HG02943 (cell line): ENCODE measurements around the gene TMEM179.
"Not testable (repeated sequence)": the region's sequence is repeated elsewhere in the genome, so short reads cannot be mapped to it uniquely, and the experiment has no call there.

Experiments used
- ATAC-seq: cut with Tn5 transposase; IDR thresholded peaks from one replicate; pipeline ENCODE4 v1.9.1; 2021; ENCODE audit warnings: mild to moderate bottlenecking, low read depth, moderate library complexity; ENCODE audit not compliant: unreplicated experiment

Gene TMEM179

DNA sequence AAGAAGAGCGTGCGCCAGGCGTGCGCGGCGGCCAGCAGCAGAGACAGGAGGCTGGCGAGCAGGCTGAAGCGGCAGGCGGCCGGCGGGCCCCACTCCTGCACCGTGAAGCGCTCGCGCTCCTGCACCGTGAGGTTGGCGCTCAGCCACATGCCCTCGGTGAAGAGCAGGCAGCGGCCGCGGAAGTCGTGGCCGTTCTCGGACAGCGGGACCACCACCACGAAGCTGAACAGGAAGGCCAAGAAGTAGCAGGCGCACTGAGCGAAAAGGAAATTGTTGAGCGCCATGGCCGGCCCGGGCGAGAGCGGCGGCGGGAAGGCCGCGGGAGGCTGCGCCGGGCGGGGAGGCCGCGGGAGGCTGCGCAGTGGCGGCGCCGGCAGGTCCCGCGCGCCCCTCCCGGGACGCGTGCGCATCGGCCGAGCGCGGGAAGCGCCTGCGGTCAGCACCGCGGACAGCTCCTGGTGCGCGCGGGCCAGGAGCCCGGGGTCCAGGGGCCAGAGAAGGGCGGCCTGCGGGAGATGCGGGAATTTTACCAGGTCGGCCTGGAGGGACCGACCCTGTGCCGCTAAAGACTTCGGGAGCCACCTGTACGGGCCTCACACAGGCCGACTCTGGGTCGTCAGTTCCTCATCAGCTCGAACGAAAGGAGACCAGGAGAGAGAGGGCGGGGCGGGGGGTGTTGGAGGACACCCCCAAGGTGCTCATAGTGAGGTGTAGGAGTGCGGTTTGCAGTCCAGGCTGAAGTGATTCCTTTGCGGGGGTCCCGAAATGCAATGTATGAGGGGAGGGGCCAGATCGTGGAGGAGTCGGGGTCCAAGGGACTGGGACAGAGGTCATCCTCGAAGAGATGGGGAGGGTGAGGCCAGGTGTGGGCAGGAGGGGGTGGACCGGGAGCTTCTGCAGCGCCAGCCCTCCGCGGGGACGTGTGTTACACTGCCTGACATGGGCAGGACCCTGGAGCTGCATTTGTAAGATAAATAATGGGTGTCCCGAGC, at the start of gene TMEM179:
TMEM179 (minus strand) TSS at position 315 of the 992 bp plus-strand sequence; CDS start at position 284, 31 bp downstream.
- ATAC-seq = no peak

DNA sequence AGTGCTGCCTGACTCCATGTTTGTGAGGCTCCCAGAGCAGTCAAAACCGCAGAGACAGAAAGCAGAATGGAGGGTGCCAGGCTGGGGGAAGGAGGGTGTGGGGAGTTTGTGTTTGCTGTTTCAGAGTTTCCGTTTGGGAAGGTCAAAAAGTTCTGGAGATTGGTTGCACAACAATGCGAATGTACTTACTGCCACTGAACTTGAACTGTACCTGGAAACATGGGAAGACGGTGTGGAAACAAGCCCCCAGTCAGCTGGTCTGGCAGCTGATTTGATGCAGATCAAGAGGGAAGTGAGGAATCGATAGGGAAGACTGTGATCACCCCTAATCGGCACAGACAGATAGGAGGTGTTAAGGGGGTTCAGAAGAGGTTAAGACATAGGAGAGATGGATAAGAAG, 49.5 kb upstream of the TMEM179 start:
- ATAC-seq = no peak

DNA sequence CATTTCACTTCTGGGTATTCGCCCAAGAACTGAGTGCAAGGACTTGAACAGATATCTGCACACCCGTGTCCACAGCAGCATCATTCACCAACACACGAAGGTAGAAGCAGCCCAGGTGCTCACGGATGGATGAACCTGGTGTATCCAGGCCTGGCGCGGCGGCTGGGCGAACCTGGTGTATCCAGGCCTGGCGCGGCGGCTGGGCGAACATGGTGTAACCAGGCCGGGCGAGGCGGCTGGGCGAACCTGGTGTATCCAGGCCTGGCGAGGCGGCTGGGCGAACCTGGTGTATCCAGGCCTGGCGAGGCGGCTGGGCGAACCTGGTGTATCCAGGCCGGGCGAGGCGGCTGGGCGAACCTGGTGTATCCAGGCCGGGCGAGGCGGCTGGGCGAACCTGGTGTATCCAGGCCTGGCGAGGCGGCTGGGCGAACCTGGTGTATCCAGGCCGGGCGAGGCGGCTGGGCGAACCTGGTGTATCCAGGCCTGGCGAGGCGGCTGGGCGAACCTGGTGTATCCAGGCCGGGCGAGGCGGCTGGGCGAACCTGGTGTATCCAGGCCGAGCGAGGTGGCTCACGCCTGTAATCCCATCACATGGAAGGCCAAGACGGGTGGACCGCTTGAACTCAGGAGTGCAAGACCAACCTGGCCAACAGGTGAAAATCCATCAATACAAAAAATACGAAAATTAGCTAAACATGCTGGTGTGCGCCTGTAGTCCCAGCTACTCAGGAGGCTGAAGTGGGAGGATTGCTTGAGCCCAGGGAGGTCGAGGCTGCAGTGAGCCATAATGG, 48.8 kb upstream of the TMEM179 start:
- ATAC-seq = not testable (repeated sequence)

DNA sequence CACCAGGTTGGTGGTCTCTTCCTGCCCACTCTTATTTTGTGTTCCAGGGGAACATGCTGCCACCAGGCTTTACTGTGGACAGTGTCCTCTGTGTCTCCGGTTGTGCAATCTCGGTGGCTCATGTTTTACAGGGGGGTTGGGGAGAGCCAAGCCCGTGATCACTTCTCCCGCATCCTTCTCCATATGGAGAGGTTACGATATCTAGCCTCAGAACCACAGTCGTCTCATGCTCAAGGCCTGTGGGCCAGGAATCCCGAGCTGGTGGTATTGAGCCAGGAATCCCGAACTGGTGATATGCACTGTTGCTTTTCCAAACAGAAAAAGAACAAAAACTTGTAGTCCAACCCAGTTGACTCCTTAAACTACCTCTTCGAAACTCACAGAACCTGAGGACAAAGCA, 47.8 kb upstream of the TMEM179 start:
- no peak for ATAC-seq

DNA sequence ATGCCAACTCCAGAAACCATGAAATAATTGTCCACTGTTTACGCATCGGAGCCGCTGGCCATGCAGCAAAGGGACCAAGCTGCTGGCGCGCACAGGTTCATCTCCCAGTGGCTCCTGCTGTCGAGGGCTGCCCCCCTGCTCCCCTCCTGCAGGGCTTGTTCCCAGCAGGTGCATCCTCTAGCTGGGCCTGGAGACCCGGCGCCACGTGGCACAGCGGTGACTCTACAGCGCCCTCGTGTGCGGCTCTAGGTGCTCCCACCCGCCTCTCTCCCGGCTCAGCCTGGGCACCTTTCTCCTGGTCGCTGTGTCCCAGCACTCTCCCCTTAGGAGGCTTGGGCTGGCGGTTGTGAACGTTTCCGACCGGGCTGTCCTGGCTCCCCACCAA, 47.3 kb upstream of the TMEM179 start:
- ATAC-seq = no peak

DNA sequence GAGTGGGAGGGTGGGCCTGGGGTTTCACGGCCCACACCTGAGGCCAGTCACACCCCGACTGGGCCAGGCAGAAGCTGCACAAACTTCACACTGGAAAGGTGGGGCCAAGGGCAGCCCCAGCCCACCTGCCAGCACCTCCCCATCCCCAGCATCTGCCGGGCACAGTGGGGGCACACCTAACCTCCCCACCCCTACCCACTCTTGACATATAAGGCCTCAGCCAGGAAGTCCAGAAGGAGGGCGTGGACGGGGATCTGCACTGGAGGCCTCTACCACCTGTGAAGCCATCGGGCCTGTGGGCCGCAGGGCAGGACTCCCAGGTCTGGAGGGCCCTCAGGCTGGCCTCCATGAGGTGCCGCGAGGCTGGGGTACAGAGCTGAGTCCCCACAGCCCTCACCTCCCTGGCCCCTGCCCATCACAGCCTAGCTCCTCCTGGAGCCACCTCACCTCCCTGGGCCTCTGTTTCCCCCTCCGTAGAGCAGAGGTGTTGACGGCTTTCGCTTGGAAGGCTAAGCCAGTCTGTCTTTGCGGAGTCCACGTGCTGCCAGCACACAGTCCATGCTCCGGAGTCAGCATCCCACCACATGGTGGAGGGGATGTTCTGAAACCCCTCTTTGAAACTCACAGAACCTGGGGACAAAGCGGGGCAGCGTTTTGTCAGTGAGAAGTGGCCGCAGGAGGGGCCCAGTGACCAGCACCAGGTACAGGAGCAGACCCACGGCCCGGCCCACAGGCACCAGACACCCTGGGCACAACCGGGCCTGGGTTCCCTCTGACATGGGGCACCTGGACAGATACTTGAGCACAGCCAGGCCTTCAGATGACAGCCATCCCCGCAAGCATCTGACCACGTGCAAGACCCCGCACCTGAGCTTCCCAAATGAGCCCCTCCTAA, 46.7 kb upstream of the TMEM179 start:
- ATAC-seq = no peak

DNA sequence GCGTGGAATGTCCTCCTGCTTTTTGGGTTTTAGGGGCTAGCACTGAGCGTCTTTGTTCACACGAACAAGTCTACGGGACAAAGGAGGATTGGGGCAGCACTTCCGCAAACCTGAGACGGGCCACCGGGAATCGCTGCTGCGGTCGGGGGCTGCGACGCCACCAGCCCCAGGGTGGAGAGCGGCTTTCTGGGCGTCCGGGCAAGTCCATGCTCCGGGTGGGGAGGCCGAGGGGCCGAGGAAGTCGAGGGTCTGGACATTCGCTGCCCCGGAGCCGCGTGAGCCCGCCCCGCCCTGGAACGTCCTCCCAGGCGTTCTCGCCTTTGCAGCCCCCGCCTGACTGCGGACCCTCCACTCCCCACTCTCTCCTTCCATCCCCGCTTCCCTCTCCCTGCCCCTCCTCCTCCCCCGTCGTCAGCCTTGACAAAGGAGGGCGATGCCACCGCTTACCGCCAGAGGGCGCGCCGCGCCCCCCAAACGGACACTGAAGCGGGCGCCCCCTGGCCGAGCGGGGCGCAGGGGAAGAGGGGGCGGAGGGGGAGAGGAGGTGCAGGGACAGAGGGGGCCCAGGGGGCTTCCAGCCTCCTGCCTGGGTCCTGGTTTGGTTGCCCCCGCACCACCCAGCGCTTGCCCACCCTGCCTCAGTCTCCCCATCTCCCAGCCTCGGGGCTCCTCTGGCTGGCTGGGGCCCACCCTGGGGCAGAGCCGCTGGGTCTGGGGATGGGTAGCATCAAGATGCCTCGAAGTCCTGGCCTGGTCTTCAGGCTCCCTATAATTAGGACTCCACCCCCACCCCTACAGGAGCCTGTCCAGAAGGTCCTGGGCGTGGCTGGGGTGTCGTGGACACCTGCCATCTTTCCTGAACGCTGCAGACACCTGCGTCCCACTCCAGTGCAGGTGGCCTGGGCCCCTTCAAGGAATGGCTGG, 45.7 kb upstream of the TMEM179 start:
- peak; percentile 45 for ATAC-seq

DNA sequence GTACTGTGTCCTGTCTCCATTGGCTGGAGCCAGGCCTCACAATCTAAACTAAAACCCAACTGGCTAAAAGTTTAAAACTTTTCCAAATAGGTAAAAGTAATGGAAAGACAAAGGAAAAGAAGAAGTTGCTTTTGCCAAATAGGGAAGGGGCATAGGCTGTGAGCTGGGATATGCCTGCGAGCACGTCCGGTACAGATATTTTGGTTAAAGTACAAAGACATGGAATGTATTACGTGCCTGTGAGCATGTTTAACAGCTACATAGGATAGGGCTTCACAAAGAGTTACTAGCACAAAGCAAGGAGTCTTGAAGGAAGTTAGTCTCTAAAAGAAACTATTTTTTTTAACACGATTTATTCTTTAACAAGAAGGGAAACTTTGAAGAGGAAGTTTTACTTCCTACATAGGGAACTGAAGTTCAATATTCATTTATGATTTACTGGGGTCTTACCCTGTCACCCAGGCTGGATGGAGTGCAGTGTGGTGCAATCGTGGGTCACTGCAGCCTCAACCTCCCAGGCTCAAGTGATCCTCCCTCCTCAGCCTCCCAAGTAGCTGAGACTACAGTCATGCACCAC, 43.0 kb upstream of the TMEM179 start:
- no peak for ATAC-seq

DNA sequence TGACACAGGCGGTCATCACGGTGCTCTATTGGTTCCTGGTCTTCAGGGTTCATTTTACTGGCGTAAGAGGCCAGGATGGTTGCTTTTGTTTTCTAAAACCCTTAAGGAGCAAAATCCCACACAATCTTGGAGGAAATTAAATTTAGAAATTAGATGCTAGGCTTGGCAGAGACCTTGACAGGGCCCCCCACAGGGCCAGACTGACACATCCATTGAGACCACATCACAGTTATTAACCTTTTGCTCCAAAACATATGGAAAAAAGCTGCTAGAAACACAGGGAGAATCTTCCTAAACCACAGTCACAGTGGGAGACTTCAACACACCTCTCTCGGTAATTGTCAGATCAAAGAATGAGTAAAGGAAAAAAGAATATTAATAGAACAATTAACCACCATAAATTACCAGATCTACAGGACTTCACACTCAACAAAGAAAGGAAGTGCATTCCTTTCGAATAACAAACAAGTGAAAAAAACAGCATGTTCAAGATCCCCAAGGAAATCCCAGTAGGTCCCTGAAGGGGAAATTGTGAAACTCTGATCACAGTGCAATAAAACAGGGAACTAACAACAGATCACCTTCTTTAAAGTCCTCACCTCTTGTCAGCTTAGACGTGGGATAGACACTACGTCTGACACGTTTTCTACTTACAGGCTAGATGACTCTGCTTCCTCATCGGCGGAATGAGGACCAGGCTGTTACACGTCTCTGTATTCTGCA, 40.2 kb upstream of the TMEM179 start:
- no peak for ATAC-seq

DNA sequence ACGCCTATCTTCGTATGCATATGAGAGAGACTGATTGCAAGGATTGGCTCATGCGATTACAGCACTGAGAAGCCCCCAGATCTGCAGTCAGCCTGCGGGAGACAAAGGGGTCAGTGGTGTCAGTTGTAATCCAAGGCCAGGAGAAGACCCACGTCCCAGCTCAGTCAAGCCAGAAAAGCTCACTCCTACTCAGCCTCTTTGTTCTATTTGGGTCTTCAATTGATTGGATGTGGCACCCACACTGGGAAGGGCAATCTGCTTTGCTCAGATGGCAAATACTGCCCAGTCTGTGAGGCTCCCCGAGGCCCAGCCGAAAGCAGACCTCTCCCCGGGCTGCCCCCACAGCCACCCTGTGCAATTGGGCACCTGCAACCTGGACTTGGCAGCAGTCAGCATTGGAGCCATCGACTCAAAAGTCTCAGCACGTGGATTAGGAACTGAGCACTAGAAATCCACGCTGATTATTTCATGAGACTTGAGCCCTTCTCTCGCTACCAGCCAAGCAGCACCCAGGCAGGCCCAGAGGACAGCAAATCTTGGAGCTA, 39.6 kb upstream of the TMEM179 start:
- no peak for ATAC-seq

DNA sequence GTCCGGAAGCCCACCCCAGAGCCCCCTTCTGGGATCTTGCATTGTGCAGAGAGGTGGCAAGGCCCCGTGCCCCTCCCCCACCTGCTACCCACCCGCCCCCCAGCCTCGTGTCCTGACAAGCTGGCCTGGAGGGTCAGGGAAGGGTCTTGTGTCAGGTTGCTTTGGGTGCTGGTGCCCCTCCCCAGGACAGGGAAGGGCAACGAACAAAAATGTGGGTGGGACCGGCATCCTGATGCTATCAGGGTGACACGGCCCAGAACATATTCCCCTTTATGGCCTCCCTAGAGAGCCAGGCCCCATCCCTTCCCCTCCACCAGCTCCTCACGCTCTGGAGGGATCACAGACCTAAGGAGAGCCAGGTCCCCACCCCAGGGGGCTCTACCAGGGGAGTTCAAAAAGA, 38.7 kb upstream of the TMEM179 start:
- no peak for ATAC-seq

DNA sequence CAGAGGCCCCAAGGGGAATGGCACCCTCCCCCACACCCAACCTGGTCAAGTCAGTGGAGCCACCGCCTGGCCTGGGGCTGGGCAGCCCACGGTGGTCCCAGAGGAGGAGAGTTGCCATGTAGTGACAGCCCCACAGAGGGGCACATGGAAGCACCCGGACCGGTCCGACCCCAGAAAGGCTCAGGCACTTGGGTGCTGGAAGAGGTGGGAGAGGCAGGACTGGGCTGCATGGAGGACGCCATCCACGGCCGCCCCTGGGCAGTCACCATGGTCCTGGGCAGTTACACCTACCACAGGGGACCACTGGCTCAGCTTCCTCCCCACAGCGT, 37.9 kb upstream of the TMEM179 start:
- ATAC-seq = no peak

DNA sequence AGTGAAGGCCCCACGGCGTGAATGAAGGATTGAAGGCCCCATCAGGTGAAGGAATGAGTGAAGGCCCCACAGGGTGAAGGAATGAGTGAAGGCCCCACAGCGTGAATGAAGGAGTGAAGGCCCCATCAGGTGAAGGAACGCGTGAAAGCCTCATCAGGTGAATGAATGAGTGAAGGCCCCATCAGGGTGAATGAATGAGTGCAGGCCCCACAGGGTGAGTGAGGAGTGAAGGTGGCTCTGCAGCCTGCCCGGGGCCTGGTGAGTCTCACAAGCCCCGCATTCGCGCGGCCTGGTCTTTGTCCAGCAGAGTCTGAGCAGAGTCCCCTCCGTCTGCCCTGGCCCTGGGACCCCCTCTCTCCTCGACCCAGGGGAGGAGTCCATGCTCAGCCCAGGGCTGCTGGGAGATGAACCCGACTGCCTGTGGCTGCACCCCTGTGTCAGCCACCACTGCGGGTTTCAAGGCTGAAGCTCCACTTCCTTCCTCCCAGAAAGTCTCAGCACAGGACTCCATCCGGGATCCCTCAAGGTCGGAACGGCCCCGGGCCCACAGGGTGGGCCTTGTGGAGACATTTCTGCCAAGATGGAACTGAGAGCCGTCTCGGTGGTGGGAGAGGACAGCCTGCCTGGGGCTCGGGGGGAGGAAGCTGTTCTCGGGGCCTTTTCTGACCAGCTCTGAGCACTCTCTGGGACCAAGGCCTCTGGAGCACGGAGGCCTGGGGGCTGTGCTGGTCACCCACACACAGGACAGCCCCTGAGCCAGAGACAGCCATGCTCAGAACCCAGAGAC, 37.4 kb upstream of the TMEM179 start:
- no peak for ATAC-seq

DNA sequence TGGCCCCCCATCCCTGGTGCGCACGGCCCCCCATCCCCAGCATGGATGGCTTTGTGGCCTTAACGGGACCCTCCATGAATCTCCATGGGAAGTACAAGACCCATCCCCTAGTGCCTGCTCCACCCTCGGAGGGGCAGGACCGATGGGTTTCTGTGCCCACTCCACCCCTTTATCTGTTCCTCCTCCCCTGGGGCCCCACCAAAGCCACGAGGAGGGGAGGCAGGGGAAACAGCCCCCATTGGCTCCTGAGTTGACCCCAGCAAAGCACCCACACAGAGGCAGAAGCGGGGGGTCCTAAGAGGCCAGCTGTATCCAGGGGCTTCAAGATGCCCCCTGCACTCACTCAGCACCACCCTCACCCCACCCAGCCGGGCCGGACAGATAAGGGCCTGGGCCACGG, 36.1 kb upstream of the TMEM179 start:
- ATAC-seq = no peak

DNA sequence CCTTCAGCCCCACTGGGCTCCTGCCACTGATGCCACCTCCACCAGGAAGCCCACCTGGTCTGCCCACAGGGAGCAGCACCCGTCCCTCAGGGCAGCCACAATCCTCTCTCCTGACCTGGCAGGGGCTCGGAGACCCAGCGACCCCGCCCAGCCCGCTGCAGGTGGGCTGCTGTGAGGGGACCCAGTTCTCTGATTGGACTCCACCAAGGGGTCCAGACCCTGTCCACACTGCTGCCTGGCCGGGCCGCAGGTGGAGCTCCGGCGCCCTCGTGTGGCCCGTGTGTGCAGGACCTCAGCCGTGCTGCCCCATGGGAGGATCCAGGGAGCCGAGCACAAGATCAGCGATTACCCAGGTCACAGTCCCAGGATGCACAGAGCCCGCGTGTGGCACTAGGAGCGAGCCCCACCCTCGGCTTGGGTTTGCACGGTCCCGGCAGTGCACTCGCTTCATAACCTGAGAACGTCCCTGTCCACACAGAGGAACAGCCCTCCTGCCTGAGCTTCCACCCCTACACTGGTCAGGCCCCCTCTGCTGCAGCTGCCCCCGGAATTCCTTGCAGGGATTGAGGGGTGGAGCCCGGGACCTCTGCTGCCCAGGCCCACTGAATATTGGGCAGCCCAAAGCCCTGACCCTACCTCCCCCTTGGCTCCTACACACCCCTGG, 35.4 kb upstream of the TMEM179 start:
- ATAC-seq = no peak

DNA sequence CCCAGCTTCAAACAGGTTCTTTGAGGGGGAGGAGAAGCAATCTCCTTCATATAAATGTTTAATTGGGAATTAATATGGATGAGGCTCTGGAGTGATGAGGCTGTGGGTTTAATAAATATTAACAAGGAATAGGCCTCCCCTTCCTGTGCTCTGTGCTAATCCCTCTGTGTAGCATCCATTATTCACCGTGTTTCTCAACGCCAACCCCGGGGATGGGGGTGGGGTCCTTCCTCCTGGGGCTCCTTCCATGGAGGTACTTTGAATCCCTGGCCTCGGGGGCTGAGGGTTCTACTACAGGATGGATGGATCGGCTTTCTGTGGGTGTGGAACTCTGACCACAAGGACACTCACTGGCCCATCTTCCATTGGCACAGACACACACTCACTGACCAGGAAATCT, 34.9 kb upstream of the TMEM179 start:
- ATAC-seq = no peak

DNA sequence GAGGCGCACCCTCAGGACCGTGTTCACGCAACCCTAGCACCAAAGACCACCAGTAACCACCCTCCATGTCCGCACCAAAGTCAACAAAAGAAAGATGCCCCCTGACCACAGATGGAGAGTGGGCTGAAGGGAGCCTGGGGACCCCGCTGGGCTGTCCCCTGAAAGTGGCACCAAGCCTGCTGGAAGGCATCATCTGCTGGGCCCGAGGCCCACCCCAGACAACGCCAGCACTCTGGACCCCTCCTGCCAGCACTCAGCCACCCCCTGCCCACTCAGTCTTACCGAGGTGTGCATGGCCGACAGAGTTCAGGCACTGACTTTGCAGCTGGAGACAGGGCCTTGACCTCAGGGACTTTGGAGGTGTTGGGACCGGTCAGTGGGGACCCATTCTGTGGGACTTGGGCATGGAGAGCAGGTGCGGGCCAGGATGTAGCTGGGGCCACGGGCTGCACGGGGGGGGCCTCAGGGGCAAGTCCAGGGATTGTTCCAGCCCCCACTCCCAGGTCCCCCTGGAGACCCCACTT, 34.4 kb upstream of the TMEM179 start:
- ATAC-seq = no peak
